Sciatic nerve (tissue), 2 donors: ENCODE results near the gene FGF11. TPM values are rescaled to one million over a fixed set of nuclear protein-coding genes. Genes with fewer than 3 reads are reported as not detected.
"Not testable (repeated sequence)": the region's sequence is repeated elsewhere in the genome, so short reads cannot be mapped to it uniquely, and the experiment has no call there.

Experiments
- ATAC-seq: fragments of 200-7000 bp; cut with Tn5 transposase; one replicate; pipeline ENCODE4 v1.9.1; 2020; ENCODE audit warnings: mild to moderate bottlenecking, moderate library complexity
- DNase-seq: peaks from one replicate; pipeline ENCODE4 v3.0.0-alpha.2; 2020; ENCODE audit warnings: low spot score
- intact Hi-C: fragments of 100-400 bp; cut with DNase I; formaldehyde crosslinking; loops from one replicate; pipeline ENCODE4 v1.14.2; 2022
- total RNA-seq: library from RNA; stranded (reverse); fragmentation: NEBNext Ultra II Directional; extraction: Animal tissue kit (Norgen Biotek cat#: 25700); gene quantifications from one replicate; pipeline ENCODE4 v1.2.1, GENCODE V29; 2021
- donor health status: DM: no; HTN: no; CAD: no.
- donor health status: DM: no; HTN: no; CAD: no.

The FGF11 gene
- total RNA-seq, 1 donor from 2014 or later = 3.8 TPM

DNA sequence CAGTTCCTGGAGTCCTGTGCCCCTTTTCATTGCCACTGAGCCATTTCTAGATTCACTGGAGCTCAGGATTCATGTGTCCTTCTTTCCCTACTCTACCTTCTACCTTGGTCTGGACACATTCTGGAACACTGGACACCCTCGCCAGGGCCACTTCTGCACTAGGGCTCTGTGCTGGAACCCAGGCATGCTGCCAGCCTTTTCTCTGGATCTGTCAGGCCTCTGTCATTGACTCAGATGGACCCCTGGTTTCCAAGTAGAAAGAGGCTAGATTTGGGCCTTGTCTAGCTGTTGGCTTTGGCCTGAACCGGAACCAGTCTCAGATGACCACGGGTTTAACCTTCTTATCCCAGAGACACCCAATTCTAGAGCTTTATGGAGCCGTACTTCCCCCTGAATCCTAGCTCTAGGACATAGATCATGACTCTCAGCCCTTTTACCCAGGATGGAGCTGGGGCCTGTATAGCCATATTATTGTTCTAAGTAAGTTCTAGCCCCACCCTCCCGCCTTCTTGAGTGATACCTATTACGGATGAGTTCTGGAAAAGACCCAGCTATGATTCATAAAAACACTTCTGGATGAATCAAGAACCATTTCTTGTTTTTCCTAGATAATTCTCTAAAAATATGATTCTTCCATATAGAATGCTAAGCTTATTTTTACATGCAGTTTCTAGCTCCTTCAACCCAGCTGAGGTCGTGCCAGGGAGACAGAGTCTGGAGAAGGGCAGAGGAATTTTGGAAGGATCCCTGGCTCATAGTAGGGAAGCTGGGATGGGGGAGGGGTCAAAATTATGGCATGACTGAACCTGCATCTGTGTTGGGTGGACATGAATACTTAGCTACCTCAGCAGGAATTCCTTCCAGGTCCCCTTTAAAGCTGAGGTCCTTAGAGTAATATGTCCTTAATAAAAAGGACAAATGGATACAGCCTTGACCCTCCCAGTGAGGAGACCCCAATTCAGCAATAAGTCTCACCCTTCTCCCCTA lies 4.5 kb downstream of the FGF11 start:
- intact Hi-C loops = no loop called here
- ATAC-seq (no peak), DNase-seq (no peak)

DNA sequence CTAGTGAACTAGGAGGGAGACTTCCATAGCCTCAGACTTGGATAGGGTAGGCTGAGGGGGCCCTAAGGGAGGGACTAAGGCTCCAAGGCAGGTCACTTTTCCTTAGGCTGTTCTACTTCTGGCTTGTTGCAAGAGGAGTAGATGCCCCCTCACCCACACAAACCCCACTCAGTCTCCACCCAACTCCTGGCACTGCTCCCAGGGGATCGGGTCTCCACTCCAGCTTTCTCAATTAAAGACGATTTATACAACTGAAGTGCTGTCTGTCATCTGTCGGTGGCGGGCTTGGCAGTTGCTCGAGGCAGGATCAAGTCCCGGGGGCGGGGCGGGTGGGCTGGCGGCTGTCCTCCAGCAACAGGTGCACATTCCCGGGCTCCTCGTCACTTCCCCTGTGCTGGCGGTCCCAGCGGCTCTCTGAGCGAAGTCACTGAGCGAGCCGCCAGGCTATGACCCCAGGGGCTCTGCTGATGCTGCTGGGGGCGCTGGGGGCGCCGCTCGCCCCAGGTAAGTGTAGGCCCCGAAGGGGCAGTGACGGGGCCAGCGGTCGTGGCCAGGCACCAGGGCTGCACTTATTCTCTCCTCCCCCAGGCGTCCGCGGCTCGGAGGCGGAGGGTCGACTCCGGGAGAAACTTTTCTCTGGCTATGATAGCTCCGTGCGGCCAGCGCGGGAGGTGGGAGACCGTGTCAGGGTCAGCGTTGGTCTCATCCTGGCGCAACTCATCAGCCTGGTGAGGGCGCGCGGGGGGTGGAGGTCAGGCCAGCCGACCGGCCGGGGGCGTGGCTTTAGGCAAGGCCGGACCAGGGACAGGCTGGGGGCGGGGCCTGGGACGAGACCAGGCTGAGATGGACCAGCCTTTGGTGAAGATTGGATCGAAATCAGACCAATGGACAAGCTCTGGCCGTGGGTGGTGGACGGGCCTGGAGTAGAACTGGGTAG lies 5.6 kb downstream of the FGF11 start, which contains the start of gene CHRNB1:
Gene CHRNB1 (plus strand): TSS at position 380 of the 937 bp plus-strand sequence. CDS start 67 bp downstream, at position 447.
- ATAC-seq (peak; percentile 86), DNase-seq (peak; percentile 81)
- intact Hi-C loops = no loop called here

DNA sequence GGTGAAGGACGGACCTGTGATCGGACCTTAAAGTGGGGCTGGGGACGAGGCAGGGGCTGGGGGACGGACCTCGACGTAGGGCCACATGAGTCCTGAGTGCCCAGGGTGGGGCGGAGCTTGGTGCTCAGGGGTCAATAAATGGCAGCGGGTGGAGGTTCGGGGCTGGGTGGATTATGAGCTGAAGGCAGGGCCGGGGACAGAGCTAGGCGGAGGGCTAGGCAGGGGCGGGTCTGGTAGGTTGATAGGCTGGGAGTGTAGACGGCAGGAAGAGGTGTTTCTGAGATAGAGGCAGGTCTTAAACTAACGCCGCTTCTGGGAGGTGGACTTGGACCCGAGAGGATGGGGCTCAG lies 6.3 kb downstream of the FGF11 start:
- ATAC-seq (peak; percentile 54), DNase-seq (no peak)
- intact Hi-C loops = no loop called here

DNA sequence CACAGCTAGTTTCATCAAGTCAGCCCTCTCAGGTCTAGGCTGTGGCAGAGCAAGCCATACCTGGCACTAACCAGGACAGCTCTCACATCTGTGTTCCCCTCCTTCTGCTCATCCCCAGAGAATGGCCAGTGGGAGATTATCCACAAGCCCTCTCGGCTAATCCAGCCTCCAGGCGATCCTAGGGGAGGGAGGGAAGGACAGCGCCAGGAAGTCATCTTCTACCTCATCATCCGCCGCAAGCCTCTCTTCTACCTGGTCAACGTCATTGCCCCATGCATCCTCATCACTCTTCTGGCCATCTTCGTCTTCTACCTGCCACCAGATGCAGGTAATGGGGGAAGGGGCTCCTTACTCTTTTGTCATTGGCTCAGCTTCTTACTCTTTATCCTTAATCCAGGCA lies 9.1 kb downstream of the FGF11 start:
- intact Hi-C loops = no loop called here
- ATAC-seq (no peak), DNase-seq (no peak)

DNA sequence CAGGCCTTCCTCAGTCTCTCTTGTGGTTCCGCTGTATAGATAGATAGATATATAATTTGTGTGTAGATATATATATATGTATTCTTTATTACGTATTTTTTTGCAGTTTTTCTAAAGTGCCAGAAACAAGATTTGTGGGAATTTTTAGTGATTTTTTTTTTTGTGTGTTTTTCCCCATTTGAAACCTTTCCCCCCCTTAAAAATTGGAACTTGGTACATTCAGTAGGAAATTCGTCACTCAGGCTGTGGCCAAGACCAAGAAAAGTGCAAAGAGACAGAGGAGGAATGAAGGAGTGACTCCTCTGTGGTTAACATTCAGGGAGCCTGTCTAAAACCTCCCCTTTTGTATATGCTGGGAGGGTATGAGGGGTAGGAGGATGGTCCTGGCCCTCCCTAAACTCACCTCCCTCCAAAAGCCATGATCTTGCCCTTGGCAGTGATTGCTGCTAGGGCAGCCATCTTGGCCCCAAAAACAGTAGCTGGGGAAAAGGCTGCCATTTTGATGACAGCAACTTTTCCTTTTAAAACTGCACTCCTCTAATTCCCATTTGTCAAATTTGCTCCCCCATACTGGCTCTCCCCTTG lies 20.7 kb downstream of the FGF11 start:
- DNase-seq (no peak), ATAC-seq (no peak)
- intact Hi-C loops = no loop called here

DNA sequence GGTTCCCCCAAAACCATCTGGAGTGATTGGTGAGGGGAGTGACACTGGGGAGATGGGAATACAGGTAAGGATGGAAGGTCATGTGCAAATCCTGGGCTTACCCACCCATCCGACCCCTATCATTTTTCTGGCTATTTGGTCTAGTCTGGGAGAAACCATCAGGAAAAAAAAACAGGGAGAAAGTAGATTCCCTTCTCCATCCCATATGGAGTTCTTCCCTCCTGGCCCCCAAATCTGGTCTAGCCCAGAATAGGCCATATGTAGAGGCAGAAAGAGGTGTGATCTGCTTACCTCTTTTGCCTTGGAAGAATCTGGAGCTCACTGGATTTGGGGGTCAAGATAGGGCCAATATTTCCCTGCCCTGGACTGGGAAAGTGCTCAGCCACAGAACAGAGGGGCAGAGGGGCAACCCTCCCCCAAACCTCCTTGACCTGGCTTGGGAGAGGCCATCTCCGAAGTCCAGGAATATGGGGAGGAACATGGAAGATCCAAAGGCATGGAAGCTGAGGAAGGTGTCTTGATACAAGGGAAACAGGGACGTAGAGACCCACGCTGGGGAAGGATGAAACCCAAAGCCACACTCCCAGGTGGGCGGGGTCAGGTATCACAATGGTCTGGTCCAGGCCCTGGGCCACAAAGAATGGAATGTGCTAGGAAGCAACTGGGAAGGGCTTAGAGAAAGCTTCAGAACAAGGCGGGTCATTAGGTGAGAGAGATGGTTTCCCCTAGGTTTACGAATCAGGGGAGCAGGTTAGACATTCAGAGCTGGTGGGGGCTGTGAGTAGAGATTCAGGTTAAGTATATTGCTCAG lies 21.7 kb downstream of the FGF11 start:
- peak; percentile 9 for ATAC-seq
- intact Hi-C loops = no loop called here
- DNase-seq = no peak

DNA sequence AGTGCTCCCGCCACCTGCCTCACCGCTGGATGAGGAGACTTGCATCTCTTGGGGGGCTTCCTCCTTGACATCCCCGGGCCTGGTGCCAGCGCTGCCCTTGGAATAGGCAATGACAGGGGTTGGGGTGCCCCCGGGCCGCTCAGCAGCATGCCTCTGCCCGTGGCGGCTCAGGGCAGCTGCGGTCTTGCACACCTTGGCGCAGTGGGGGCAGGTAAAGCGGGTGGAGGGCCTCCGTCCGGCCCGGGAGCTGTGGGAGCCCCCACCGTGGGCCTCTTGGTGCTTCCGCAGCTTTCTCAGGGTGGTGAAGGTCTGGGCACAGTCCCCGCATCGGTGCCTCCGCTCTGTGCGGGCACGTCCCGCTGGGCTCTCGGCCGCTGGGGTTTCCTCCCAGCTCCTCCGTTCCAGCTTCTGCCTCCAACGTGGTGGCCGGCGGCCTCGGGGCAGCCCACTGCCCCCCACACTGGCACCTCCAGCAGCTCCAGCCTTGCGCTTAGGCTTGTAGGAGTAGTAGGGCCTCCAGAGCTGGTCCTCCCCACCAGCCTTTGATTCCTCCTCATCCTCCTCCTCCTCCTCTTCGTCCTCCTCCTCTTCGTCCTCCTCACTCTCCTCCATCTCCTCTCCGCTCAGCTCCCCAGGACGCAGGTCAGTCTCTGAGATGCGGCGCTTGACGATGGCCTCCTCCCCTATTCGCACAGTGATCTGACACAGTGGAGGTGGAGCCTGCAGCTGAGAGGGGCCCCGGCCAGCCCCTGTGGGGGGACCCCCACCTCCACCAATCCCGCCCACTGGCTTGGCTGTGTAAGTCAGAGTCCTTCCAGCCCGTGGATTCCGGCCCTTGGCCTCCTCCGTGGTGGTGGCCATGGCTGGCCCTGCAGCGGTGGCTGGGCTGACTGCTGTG lies 23.4 kb downstream of the FGF11 start:
- ATAC-seq = peak; percentile 16
- intact Hi-C loops = no loop called here

DNA sequence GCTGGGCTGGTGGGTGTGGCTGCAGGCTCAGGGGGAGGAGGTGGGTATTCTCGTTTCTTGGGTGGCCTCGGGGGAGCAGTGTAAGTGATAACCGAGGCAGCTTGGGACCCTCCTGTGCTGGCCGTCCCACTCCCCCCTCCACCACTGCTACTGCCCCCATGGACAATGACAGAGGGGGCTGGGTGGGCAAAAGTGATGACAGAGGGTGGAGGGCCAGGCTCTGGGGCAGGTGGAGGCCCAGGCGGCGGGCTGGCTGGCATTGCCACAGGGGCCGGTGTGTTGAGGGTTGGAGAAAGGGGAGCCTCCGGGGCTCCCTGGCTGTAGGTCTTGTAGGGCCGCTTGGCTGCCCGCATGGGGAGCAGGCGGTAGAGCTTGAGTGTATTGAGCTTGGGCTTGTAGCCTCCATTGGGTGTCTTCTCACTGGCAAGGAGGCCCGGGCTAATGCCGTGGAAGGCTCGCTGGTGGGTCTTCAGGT lies 24.1 kb downstream of the FGF11 start:
- peak; percentile 3 for ATAC-seq
- intact Hi-C loops = no loop called here

More for the DNA sequence above, 23.4 kb downstream of the FGF11 start:
- no peak for DNase-seq

DNA sequence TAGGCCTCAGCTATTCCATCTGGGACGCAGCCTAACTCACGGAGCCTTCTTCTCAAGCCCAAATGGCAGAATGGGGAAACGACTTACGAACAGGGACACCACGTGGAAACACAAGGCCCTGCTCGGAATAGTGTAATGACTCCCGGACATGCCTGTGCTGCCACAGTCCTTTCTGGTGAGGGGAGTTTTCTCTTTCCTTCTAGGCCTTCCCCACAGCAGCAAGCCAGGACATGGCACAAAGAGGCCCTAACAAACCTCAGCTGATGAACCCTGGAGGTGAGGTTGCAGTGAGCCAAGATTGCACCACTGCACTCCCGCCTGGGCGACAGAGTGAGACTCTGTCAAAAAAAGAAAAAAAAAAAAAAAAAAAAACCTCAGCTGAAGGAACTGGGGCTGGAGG lies 24.8 kb downstream of the FGF11 start:
- intact Hi-C loops = no loop called here
- no peak for ATAC-seq
- no peak for DNase-seq

More for the DNA sequence above, 24.1 kb downstream of the FGF11 start:
- DNase-seq = no peak

DNA sequence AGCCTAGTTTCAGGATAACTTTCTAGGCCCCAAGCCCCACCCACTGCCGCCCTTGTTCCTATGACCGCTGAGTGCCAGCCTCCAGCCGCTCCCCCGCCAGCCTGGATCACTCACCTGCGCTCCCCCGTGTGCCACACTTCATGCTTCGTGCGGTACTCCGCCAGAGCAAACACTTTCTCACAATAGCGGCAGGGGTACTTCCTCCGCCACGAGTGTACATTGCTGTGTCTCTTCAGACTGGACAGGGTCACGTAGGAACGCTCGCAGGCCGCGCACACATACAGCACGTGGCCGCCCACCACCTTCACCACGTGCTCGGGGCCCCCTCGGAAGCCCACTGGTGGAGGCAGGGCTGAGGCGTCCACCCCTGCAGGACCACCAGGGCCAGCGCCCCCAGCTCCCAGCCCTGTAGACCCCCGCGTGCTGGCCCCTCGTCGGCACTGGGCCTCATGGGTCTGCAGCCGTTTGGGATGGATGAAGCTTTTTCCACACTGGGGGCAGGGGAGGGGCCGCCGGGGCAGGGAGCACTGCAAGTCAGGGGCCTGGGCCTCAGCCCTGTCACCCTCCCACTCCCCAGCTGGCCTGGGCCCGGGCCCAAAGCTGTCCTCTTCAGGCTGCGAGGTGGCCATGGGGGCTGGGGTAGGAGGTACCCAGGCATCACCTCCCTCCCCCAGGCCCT lies 26.4 kb downstream of the FGF11 start:
- intact Hi-C loops = no loop called here
- ATAC-seq (peak; percentile 1), DNase-seq (no peak)

DNA sequence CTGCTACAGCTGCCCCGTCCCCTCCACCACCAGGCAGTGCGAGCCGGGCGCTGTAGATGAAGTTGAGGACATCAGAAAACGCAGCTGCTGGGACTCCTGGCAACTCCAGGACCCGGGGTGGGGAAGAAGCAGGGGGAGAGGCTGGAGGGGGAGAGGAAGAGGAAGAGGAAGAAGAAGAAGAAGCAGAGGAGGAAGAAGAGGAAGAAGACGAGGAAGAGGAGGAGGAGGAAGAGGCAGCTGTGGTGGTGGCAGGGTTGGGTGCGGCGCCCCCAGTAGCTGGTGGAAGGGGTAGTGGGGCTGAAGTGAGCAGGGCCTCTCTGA lies 27.0 kb downstream of the FGF11 start:
- no peak for ATAC-seq
- intact Hi-C loops = no loop called here
- no peak for DNase-seq

DNA sequence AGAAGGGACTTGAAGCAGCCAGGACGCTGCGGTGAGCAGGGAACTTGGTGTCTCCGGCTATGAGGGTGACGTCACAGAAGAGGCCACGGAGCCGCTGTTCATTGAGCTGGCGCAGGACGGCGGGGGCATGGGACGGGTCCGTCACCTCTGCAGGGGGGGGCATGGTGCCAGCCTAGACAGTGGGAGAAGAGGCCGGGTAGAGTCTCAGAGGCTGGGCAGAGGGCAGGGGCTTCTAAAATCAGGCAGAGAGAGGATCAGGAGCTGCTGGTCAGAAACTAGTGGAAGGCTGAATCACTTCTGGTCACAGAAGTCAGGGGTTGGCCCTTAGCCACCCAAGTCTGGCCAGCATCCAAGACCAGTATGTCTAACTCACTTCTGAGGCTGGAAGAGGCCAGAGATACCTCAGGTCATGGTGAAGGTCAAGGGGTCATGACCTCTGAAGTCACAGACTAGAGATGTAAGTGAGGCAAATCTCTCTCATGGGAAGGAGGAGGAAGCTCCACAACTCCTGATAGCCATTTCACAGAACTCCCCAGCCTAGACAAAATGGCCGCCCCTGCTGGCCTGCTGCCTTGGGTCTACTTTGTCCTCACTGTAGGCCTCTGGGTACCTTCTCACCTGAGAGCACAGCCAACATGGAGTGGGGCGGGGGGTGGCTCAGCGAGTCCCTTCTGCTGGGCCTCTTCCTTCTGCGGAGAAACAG lies 27.5 kb downstream of the FGF11 start:
- intact Hi-C loops = no loop called here
- ATAC-seq = peak; percentile 42
- DNase-seq = peak; percentile 88

DNA sequence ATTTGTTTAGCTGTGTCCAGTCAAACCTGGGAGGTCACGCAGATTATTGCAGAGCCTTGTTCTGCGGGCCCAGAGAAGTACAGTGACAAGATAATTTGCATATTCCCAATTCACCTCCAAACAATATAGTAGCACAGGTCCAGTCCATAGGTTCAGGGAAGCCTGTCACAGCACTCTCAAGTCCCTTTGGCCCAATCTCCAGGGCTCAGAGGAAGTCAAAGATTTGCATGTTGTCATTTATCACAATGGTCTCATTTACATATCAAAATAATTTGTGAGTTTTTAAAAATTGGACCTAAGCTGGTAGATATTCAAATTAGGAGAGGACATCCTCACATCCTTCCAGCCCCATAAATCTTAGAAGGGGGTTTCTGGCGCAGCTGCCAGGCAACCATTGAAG lies 28.2 kb downstream of the FGF11 start:
- ATAC-seq = no peak
- no peak for DNase-seq
- intact Hi-C loops = no loop called here

DNA sequence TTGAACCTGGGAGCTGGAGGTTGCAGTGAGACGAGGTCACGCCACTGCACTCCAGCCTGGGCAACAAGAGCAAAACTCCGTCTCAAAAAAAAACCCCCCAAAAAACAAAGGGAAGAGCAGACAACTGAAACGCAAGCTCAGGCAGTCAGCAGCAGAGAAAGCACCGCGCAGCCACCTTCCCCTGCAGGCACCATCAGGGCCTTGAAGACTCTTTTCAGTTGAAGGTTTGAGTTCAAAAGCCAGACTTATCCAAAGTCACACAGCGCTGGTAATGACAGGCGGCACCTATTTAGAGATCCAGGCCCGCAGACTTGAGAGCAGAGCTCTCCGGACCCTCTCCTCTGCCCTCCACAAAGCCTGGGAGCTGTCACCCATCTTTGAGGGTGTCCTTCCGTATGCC lies 29.0 kb downstream of the FGF11 start:
- intact Hi-C loops = no loop called here
- ATAC-seq = no peak

DNA sequence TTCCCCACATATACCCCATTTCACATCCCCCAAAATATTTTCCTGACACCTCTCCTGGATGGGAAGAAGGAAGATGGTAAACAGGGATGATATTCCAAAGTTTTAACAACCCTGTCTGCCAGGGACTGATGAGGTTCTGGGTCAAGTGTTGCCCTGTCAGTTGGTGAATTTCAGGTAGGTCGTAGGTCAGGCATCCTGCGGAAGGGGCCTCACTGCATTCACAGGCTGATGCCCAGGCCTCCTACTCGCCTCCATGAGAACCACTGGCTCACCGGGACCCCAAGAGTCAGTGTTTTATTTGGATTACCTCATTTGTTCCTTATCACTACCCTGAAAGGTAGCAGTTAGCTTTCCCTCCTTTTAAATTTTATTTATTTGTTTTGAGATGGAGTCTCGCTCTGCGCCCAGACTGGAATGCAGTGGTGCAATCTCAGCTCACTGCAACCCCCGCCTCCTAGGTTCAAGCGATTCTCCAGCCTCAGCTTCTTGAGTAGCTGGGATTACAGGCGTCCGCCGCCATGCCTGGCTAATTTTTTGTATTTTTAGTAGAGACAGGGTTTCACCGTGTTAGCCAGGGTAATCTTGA lies 29.6 kb downstream of the FGF11 start:
- ATAC-seq (no peak), DNase-seq (no peak)
- intact Hi-C loops = no loop called here

More for the DNA sequence above, 29.0 kb downstream of the FGF11 start:
- no peak for DNase-seq

DNA sequence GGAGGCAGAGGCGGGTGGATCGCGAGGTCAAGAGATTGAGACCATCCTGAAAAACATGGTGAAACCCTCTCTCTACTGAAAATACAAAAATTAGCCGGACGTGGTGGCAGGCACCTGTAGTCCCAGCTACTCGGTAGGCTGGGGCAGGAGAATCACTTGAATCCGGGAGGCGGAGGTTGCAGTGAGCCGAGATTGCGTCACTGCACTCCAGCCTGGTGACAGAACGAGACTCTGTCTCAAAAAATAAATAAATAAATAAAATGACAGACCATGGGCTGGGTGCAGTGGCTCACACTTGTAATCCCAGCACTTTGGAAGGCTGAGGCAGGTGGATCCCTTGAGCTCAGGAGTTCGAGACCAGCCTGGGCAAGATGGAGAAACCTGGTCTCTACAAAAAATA lies 30.5 kb downstream of the FGF11 start:
- ATAC-seq, intact Hi-C loops, DNase-seq: not testable (repeated sequence)
